ENCODE measurements around the gene ATP10B.

DNA sequence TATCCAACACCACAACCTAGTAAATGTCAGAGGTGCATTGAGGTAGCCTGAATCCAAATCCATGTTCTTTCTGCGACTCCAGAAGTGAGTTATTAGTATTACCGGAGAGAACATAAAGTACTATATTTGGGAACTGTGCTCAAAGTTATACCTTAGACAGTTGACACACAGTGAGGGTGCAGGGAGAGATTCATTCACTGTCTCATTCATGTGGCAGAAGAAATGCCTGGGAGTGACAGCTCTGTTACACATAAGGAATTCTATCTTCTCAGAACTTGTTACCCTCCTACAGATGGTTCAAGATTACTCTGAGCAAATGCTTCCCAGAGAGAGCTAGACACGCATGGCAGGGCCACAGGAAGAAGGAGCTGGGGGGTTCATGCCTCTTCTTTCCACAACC, 103.0 kb downstream of the ATP10B start:
- TF ChIP-seq FOXM1 (IDR thresholded peaks at IDR 0.05; ENCODE audit: low read depth, low read length) (no peak), BHLHE40 (IDR thresholded peaks at IDR 0.05; ENCODE audit: borderline replicate concordance in 1 of 2, low read depth in 2 of 2, low read length in 1 of 2) (no peak), HDAC2 (IDR thresholded peaks at IDR 0.05) (no peak), NKRF (conservative IDR thresholded peaks at IDR 0.05) (no peak), NFYB (IDR thresholded peaks at IDR 0.05; ENCODE audit: insufficient read depth, low read depth, low read length) (no peak), CBFB (IDR thresholded peaks at IDR 0.05; ENCODE audit: low read depth) (no peak), ZNF274 (IDR thresholded peaks at IDR 0.05; ENCODE audit: insufficient read depth, insufficient read length) (no peak), USF1 (IDR thresholded peaks at IDR 0.05; ENCODE audit: borderline replicate concordance, extremely low read length, insufficient read depth, low read depth, low read length) (no peak), EZH2 (IDR thresholded peaks at IDR 0.05; ENCODE audit: borderline replicate concordance, control insufficient read depth, low read depth, low read length) (no peak), ZNF384 (IDR thresholded peaks at IDR 0.05; ENCODE audit: borderline replicate concordance, low read depth, low read length) (no peak), MYC (IDR thresholded peaks at IDR 0.05; ENCODE audit: insufficient read depth, insufficient read length, insufficient replicate concordance, low read length, severe bottlenecking) (no peak)
- TF ChIP-seq, protein P1, sequence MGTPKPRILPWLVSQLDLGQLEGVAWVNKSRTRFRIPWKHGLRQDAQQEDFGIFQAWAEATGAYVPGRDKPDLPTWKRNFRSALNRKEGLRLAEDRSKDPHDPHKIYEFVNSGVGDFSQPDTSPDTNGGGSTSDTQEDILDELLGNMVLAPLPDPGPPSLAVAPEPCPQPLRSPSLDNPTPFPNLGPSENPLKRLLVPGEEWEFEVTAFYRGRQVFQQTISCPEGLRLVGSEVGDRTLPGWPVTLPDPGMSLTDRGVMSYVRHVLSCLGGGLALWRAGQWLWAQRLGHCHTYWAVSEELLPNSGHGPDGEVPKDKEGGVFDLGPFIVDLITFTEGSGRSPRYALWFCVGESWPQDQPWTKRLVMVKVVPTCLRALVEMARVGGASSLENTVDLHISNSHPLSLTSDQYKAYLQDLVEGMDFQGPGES (IDR thresholded peaks at IDR 0.05) = no peak
- TF ChIP-seq, protein P2, sequence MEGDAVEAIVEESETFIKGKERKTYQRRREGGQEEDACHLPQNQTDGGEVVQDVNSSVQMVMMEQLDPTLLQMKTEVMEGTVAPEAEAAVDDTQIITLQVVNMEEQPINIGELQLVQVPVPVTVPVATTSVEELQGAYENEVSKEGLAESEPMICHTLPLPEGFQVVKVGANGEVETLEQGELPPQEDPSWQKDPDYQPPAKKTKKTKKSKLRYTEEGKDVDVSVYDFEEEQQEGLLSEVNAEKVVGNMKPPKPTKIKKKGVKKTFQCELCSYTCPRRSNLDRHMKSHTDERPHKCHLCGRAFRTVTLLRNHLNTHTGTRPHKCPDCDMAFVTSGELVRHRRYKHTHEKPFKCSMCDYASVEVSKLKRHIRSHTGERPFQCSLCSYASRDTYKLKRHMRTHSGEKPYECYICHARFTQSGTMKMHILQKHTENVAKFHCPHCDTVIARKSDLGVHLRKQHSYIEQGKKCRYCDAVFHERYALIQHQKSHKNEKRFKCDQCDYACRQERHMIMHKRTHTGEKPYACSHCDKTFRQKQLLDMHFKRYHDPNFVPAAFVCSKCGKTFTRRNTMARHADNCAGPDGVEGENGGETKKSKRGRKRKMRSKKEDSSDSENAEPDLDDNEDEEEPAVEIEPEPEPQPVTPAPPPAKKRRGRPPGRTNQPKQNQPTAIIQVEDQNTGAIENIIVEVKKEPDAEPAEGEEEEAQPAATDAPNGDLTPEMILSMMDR (IDR thresholded peaks at IDR 0.05 in 2 of 3, conservative IDR thresholded peaks at IDR 0.05 in 1 of 3; ENCODE audit: control insufficient read depth in 2 of 3, extremely low read depth in 1 of 3, insufficient read depth in 1 of 3, low read depth in 3 of 3, low read length in 3 of 3) = no peak
- TF ChIP-seq, protein P3, sequence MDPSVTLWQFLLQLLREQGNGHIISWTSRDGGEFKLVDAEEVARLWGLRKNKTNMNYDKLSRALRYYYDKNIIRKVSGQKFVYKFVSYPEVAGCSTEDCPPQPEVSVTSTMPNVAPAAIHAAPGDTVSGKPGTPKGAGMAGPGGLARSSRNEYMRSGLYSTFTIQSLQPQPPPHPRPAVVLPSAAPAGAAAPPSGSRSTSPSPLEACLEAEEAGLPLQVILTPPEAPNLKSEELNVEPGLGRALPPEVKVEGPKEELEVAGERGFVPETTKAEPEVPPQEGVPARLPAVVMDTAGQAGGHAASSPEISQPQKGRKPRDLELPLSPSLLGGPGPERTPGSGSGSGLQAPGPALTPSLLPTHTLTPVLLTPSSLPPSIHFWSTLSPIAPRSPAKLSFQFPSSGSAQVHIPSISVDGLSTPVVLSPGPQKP (IDR thresholded peaks at IDR 0.05; ENCODE audit: low read depth, low read length) = no peak

All from GM12878 (cell line).